SK-N-SH (cell line): ENCODE measurements around the gene FUS. TPM values are rescaled to one million over a fixed set of nuclear protein-coding genes. Genes with fewer than 3 reads are reported as not detected.
"Not testable (repeated sequence)": the region's sequence is repeated elsewhere in the genome, so short reads cannot be mapped to it uniquely, and the experiment has no call there.

Experiments
- CTCF ChIA-PET: fragments of 300-600, 350-600 bp; formaldehyde crosslinking; extraction: SDS; loops from one replicate; lab custom pipeline; 2021; lab: Yijun Ruan, JAX
- POLR2A ChIA-PET: fragments of 350-600 bp; sonication (Branson Sonifier 250); formaldehyde crosslinking; extraction: SDS; loops from one replicate; lab custom pipeline; 2020; ENCODE audit warnings: antibody characterized with exemption, inconsistent platforms; lab: Yijun Ruan, JAX
- DNase-seq: peaks from one replicate; pipeline ENCODE4 v3.0.0; 2012
- H2AFZ ChIP-seq: fragments of 200-600 bp; sonication (generic); 2 replicates; pipeline ENCODE4 v1.8.1; 2016; ENCODE audit warnings: antibody characterized with exemption, mild to moderate bottlenecking, low read depth
- H3F3A ChIP-seq: fragments of 200-600 bp; sonication (generic); replicated peaks from 2 replicates; pipeline ENCODE3; 2016; ENCODE audit warnings: antibody characterized with exemption, mild to moderate bottlenecking; ENCODE audit not compliant: insufficient read depth
- H3K27ac ChIP-seq, 2 experiments: fragments of 200-500 bp in 1 of 2; fragments of 200-600 bp in 1 of 2; sonication (Bioruptor generic) in 1 of 2; sonication (generic), shearing (Covaris generic) in 1 of 2; 2 replicates each; pipeline versions ENCODE4 v1.5.1 to v1.6.1; 2014 to 2016; ENCODE audit warnings: low read depth in 2 of 2, inconsistent platforms in 1 of 2, low read length in 1 of 2, mild to moderate bottlenecking in 1 of 2, mixed read lengths in 1 of 2
- H3K27me3 ChIP-seq: fragments of 200-600 bp; sonication (generic), shearing (Covaris generic); 2 replicates; pipeline ENCODE4 v1.6.1; 2016; ENCODE audit warnings: mixed run types; ENCODE audit not compliant: insufficient read depth
- H3K36me3 ChIP-seq, 2 experiments: fragments of 200-500 bp in 1 of 2; fragments of 200-600 bp in 1 of 2; sonication (Bioruptor generic) in 1 of 2; sonication (generic) in 1 of 2; replicated peaks in 1 of 2; 2 replicates each; pipeline versions ENCODE3 to v1.5.1; 2014 to 2016; ENCODE audit warnings: low read length in 1 of 2, mild to moderate bottlenecking in 1 of 2; ENCODE audit not compliant: insufficient read depth in 2 of 2, control insufficient read depth in 1 of 2
- H3K4me1 ChIP-seq, 2 experiments: fragments of 200-500 bp in 1 of 2; fragments of 200-600 bp in 1 of 2; sonication (Bioruptor generic) in 1 of 2; sonication (generic), shearing (Covaris generic) in 1 of 2; 2 replicates each; pipeline versions ENCODE4 v1.5.1 to v1.6.1; 2014 to 2016; ENCODE audit warnings: low read depth in 1 of 2, low read length in 1 of 2, mixed run types in 1 of 2; ENCODE audit not compliant: insufficient read depth in 2 of 2, control insufficient read depth in 1 of 2
- H3K4me2 ChIP-seq: fragments of 200-600 bp; sonication (generic), shearing (Covaris generic); 2 replicates; pipeline ENCODE4 v1.6.1; 2017; ENCODE audit warnings: mixed run types
- H3K4me3 ChIP-seq, 2 experiments: fragments of 200-500 bp in 1 of 2; fragments of 200-600 bp in 1 of 2; sonication (Bioruptor generic) in 1 of 2; sonication (generic), shearing (Covaris generic) in 1 of 2; 2 replicates each; pipeline versions ENCODE4 v1.5.1 to v1.8.1; 2014 to 2016; ENCODE audit warnings: low read depth in 2 of 2, inconsistent platforms in 1 of 2, low read length in 1 of 2, mild to moderate bottlenecking in 1 of 2, mixed read lengths in 1 of 2, moderate library complexity in 1 of 2
- H3K79me2 ChIP-seq: fragments of 200-600 bp; sonication (generic); 2 replicates; pipeline ENCODE4 v1.8.1; 2017; ENCODE audit warnings: mild to moderate bottlenecking; ENCODE audit not compliant: insufficient read depth
- H3K9ac ChIP-seq: fragments of 200-600 bp; sonication (generic); 2 replicates; pipeline ENCODE4 v1.6.1; 2017; ENCODE audit warnings: mixed run types
- H3K9me2 ChIP-seq: fragments of 200-600 bp; sonication (generic); 2 replicates; pipeline ENCODE4 v1.6.1; 2017; ENCODE audit warnings: mixed run types
- H3K9me3 ChIP-seq: fragments of 200-600 bp; sonication (generic); 2 replicates; pipeline ENCODE4 v1.6.1; 2017; ENCODE audit warnings: mixed run types, mild to moderate bottlenecking, moderate library complexity
- H4K20me1 ChIP-seq: fragments of 200-600 bp; sonication (generic); 2 replicates; pipeline ENCODE4 v1.6.1; 2017; ENCODE audit warnings: mild to moderate bottlenecking, mixed run types; ENCODE audit not compliant: insufficient read depth
- ELF1 ChIP-seq: IDR thresholded peaks from 2 replicates; pipeline ENCODE4 v1.4.0; 2012
- EP300 ChIP-seq, 2 experiments: IDR thresholded peaks; 2 replicates each; pipeline versions ENCODE4 v1.4.0 to v1.6.1; 2012; ENCODE audit warnings: borderline replicate concordance in 1 of 2, low read depth in 1 of 2, low read length in 1 of 2
- IRF3 ChIP-seq: fragments of 150-350 bp; IDR thresholded peaks from 2 replicates; pipeline ENCODE4 v1.6.1; 2016; ENCODE audit warnings: mild to moderate bottlenecking, low read depth, low read length
- NFIC ChIP-seq: IDR thresholded peaks from 2 replicates; pipeline ENCODE4 v1.4.0; 2012; ENCODE audit warnings: borderline replicate concordance
- POLR2AphosphoS5 ChIP-seq: IDR thresholded peaks from 2 replicates; pipeline ENCODE4 v1.6.1; 2012; ENCODE audit warnings: low read depth, low read length
- SMC3 ChIP-seq: IDR thresholded peaks from 2 replicates; pipeline ENCODE4 v1.6.1; 2012; ENCODE audit warnings: low read depth, low read length, improper control_type of control experiment
- TAF1 ChIP-seq: IDR thresholded peaks from 2 replicates; pipeline ENCODE4 v1.6.1; 2012; ENCODE audit warnings: low read depth, mild to moderate bottlenecking, low read length, moderate library complexity, borderline replicate concordance
- TCF12 ChIP-seq: IDR thresholded peaks from 2 replicates; pipeline ENCODE4 v1.4.0; 2012
- TEAD4 ChIP-seq: IDR thresholded peaks from 2 replicates; pipeline ENCODE4 v1.4.0; 2012; ENCODE audit warnings: mild to moderate bottlenecking, borderline replicate concordance; ENCODE audit not compliant: insufficient read depth
- YY1 ChIP-seq: IDR thresholded peaks from 2 replicates; pipeline ENCODE4 v1.4.0; 2012; ENCODE audit warnings: low read depth, mild to moderate bottlenecking
- WGBS: methylation state at CpG from one replicate; pipeline ENCODE4 v1.1.6; 2017; ENCODE audit warnings: low lambda C conversion rate; 5-methylcytosine and 5-hydroxymethylcytosine counted together
- polyA plus RNA-seq, 3 experiments: library from polyadenylated mRNA; depleted of rRNA; stranded (reverse); fragments of >200 nt; gene quantifications; 2 replicates each; pipeline ENCODE4 v1.2.3, GENCODE V29; 2012
- TF ChIP-seq, protein P1 (sequence below): IDR thresholded peaks from 2 replicates; pipeline ENCODE4 v1.4.0; 2012; ENCODE audit warnings: low read depth, borderline replicate concordance

The FUS gene
- polyA plus RNA-seq, 1 of the 3 experiments (the other 2 are of a cell fraction), result 429 TPM

- TF ChIP-seq NFIC (no peak), SMC3 (no peak), IRF3 (no peak)
- TF ChIP-seq, protein P1, sequence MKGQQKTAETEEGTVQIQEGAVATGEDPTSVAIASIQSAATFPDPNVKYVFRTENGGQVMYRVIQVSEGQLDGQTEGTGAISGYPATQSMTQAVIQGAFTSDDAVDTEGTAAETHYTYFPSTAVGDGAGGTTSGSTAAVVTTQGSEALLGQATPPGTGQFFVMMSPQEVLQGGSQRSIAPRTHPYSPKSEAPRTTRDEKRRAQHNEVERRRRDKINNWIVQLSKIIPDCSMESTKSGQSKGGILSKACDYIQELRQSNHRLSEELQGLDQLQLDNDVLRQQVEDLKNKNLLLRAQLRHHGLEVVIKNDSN, result no peak
- TF ChIP-seq, all 33 proteins: peak for 0
Observed at GRCh38 chr16:31135535-31136286, 44.2 kb upstream of the FUS start, which contains the start of gene PRSS8 (continued).

DNA sequence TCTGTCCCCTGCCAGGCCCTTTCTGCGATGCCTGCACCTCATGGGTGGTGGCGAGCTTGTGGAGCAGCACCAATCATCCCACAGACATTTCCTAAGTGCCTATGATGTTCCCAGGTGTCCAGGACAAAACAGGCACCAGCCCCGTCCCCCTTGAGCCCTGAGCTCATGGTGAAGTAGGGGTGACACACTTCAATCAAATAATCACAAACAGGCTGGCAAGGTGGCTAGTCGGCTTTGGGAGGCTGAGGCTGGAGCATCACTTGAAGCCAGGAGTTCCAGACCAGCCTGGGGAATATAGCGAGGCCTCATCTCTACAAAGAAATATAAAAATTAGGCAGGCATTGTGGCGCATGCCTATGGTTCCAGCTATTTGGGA, 43.7 kb upstream of the FUS start:
- H3K4me3 ChIP-seq, result no peak overlapping the region
- POLR2A ChIA-PET, result interaction anchor here (3.9 kb wide), 1 partner anchor 19 kb away, joined by 15 read pairs; the partner anchor contains the start of gene KAT8

DNA sequence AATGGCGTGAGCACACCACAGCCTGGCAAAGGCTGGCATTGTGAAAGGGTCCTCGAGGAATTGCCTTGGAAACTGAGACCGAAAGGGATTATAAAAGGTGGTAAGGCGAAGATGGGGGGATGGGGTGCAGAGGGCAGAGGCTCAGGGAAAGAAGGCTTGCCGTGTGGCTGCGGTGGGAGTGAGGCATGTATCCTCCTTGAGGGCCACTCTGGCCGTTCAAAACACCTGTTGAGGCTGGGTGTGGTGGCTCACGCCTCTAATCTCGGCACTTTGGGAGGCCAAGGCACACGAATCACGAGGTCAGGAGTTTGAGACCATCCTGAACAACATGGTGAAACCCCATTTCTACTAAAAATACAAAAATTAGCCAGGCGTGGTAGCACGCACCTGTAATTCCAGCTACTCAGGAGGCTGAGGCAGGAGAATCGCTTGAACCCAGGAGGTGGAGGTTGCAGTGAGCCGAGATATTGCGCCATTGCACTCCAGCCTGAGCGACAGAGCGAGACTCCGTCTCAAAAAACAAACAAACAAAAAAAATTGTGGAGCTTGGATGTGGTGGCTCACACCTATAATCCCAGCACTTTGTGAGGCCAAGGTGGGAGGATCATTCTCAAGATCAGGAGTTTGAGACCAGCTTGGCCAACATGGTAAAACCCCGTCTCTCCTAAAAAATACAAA, 43.0 kb upstream of the FUS start:
- peaks cover 12 to 38% of the 10 kb centered on the region in 2 experiments; a peak in 2 of 4 replicates for H3K4me1 ChIP-seq
- H3K27ac ChIP-seq, H2AFZ ChIP-seq, H4K20me1 ChIP-seq, H3K9ac ChIP-seq, DNase-seq, H3K27me3 ChIP-seq, H3K9me3 ChIP-seq, H3K4me3 ChIP-seq, H3K36me3 ChIP-seq, H3K79me2 ChIP-seq, H3F3A ChIP-seq, H3K4me2 ChIP-seq, H3K9me2 ChIP-seq: not testable (repeated sequence)
- WGBS, result 87% methylated on average over 20 of the region's 20 CpGs
- CTCF ChIA-PET, result interaction anchor here (1.0 kb wide), 1 partner anchor 152 kb away, joined by 3 read pairs; no protein-coding TSS in a partner anchor
- POLR2A ChIA-PET, result interaction anchor here (0.6 to 0.7 kb wide), 2 partner anchors 22 to 185 kb away, joined by 3 read pairs; no protein-coding TSS in a partner anchor

More for the DNA sequence above, 43.7 kb upstream of the FUS start:
- WGBS, result 86% methylated on average over 5 of the region's 6 CpGs
- Histone ChIP-seq H3K4me1 (peaks cover 5 to 32% of the 10 kb centered on the region in 2 experiments; a peak in 2 of 4 replicates), H3K79me2 (no peaks in the 10 kb centered on the region), H3K9me2 (no peaks in the 10 kb centered on the region), H3K9ac (no peak overlapping the region), H3K36me3 (peaks cover 0 to 5% of the 10 kb centered on the region in 2 experiments), H4K20me1 (no peaks in the 10 kb centered on the region), H3K27ac (no peak overlapping the region), H3F3A (no peaks in the 10 kb centered on the region), H3K4me2 (no peak overlapping the region), H3K9me3 (no peaks in the 10 kb centered on the region), H3K27me3 (no peaks in the 10 kb centered on the region), H2AFZ (no peak overlapping the region)
- no peak for DNase-seq
- CTCF ChIA-PET, result interaction anchor here (1.0 kb wide), 1 partner anchor 152 kb away, joined by 3 read pairs; no protein-coding TSS in a partner anchor
- TF ChIP-seq NFIC (no peak), TEAD4 (no peak), ELF1 (no peak), YY1 (no peak), TCF12 (no peak), EP300 (IDR thresholded peaks at IDR 0.05; ENCODE audit: borderline replicate concordance in 1 of 2, low read depth in 1 of 2, low read length in 1 of 2) (no peak), POLR2AphosphoS5 (no peak), TAF1 (no peak)
- TF ChIP-seq, all 33 proteins: peak for 0
